EL (cell line): Measurements from ENCODE around the gene ATP6V1A.

ENCODE experiments used
- DNase-seq: peaks from one replicate; pipeline ENCODE4 v3.0.0-alpha.2; 2016

The ATP6V1A gene

GRCh38 chr3:113746548-113747282 is at the start of gene ATP6V1A:
Gene ATP6V1A (plus strand): TSS chr3:113747035. CDS start chr3:113778754, 31,719 bp downstream.
- DNase-seq: peak; percentile 95

DNA sequence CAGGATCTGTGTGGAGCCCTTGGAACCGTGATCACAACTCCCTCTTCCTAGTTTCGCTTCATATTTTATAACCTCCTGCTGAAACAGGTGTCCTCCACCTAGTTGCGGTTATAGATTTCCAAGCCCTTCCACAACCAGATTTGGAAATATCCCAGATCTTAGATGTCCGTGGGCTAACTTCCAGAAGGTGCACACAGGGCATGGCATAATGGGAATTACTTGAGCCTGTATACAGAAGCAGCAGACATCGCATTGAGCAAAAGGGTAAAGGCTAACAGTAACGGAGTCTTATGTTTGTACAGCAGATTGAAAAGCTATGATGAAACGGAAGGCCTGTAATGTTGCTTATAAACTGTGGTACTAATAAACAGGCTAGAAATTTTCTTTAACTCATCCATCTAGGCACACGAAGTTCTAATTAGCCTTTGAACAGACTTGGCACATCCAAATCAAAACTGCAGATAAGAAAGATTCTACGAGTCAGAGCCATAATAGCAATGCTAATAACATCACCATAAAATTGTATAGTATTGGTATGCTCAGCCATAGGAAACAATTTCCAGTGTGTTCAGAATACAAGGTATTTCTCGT is 49.2 kb upstream of the ATP6V1A start:
- peak; percentile 17 for DNase-seq

DNA sequence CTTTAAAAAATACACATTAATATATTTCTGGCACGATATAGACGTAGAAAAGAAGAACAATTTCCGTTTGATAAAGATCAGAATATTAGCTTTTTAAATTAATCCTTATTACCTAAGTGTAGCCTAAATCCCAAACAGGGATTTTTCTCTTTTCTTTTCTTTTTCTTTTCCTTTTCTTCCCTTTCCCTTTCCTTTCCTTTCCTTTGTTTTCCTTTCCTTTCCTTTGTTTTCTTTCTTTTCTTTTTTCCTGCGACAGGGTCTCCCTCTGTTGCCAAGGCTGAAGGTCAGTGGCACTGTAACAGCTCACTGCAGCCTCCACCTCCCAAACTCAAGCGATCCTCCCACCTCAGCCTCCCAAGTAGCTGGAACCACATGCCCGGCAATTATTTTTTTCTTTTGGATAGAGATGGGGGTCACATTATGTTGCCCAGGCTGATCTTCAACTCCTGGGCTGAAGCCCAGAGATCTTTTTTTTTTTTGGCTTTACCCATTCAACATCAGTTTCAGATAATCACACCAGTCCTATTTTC is 48.6 kb upstream of the ATP6V1A start:
- no peak for DNase-seq

GRCh38 chr3:113698956-113699355 is 47.9 kb upstream of the ATP6V1A start:
- DNase-seq: peak; percentile 9

DNA sequence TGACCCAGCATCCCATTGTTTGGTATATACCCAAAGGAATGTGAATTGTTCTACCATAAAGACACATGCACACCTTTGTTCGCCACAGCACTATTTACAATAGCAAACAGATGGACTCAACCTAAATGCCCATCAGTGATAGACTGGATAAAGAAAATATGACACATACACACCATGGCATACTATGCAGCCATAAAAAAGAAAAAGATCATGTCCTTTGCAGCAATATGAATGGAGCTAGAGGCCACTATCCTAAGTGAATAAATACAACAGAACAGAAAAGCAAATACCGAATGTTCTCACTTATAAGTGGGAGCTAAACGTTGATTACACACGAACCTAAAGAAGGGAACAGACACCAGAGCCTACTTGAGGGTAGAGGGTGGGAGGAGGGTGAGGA is 39.0 kb upstream of the ATP6V1A start:
- DNase-seq: no peak

GRCh38 chr3:113712129-113712528 is 34.7 kb upstream of the ATP6V1A start:
- DNase-seq: peak; percentile 10

DNA sequence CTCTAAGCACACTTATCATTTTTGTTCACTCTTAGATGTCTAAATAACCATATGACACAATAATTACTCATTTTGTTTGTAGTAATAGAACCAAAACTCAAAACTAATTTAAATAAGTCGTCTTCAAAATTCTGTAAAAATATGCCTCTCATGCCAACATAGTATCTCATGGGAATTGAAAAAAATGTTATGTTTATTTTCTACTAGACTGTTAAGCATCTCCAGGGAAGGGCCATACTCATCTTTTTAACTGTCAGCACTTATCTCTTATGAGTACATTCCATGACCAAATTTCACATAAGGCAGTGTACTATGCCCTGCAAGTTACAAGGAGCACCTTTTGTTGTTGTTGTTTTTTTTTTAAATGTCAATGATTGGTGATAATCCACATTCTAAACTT is 32.1 kb upstream of the ATP6V1A start:
- no peak for DNase-seq

- no peak for DNase-seq
Observed at GRCh38 chr3:113717308-113717707, 29.5 kb upstream of the ATP6V1A start.

- DNase-seq: no peak
Observed at GRCh38 chr3:113717818-113718217, 29.0 kb upstream of the ATP6V1A start.

DNA sequence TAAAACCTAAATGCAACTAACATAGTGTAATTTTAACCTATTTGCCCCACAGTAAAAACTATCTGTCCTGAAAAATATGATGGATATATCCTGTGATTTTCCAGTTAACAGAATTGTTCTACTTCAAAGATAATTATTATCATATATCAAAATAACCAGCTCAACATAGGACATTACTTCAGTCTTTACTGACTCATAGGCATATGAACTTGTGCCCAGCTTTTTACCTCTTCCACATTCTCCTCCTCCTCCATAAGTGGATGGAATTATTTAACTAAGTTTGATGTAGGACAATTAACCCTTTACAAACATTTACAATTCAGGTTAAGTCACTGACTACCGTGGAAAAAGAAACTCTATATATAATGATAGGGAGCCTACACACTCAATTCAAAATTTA is 27.5 kb upstream of the ATP6V1A start:
- no peak for DNase-seq

- DNase-seq: no peak
Observed at GRCh38 chr3:113719758-113720157, 27.1 kb upstream of the ATP6V1A start.

GRCh38 chr3:113721636-113722035 is 25.2 kb upstream of the ATP6V1A start:
- no peak for DNase-seq

GRCh38 chr3:113728661-113729060 is 18.2 kb upstream of the ATP6V1A start:
- DNase-seq: no peak

GRCh38 chr3:113730550-113730949 is 16.3 kb upstream of the ATP6V1A start:
- no peak for DNase-seq

DNA sequence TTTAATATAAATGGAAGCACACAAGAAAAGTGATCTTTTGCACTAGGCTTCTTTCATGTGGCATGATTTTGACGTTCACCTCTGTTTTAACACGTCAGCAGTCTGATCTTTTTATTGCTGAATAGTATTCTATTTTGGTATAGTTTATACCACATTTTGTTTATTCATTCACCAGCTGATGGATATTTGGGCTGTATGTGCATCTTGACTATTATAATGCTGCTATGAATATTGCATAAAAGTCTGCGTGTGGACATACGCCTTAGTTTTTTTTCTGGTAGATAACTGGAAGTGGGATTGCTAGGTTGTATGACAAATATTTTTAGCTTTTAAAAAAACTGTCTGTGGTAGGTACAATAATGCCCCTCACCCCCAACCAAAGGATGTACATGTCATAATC is 15.1 kb upstream of the ATP6V1A start:
- DNase-seq: no peak

DNA sequence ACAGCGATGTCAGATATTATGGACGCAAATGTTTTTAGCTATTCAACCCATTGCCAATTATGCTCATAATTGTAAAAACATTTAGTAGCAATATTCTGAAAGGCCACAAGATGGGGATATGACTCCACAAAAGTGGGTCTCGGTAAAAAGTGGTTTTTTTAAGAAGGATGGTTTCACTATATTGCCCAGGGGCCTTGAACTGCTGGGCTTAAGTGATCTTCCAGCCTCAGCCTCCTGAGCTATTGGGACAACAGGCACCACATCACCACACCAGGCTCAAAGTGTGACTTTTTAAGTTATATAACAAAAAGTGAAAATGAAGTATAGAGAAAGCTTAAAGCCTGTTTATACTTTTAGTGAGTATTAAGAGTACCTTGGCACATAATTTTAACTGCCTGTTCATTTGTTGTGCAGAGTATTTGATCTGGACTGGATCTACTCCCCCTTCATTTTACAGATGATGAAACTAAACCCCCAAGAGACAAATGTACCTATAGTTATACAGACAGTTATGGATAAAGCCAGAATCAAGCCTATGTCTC is 10.2 kb upstream of the ATP6V1A start:
- peak; percentile 72 for DNase-seq

GRCh38 chr3:113741086-113741485 is 5.7 kb upstream of the ATP6V1A start:
- DNase-seq: no peak

DNA sequence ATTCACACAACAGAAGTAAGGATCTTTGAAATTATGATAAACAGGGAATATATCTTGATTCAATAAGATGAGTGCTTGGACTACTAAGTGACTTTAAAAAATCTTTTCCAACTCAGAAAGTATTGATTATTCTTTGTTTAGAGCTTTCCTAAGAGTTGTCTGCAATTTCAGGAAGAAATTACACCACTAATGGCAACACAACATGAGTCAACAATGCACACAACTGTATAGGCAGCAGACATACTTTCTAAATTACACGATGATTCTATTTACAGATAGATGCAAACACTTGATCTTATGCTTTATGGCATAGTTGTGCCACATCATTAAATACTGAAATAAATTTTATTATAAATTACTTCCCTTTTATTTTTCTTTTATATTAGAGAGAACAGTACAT is 5.2 kb upstream of the ATP6V1A start:
- DNase-seq: no peak

- no peak for DNase-seq
Observed at GRCh38 chr3:113743006-113743630, 3.7 kb upstream of the ATP6V1A start.

DNA sequence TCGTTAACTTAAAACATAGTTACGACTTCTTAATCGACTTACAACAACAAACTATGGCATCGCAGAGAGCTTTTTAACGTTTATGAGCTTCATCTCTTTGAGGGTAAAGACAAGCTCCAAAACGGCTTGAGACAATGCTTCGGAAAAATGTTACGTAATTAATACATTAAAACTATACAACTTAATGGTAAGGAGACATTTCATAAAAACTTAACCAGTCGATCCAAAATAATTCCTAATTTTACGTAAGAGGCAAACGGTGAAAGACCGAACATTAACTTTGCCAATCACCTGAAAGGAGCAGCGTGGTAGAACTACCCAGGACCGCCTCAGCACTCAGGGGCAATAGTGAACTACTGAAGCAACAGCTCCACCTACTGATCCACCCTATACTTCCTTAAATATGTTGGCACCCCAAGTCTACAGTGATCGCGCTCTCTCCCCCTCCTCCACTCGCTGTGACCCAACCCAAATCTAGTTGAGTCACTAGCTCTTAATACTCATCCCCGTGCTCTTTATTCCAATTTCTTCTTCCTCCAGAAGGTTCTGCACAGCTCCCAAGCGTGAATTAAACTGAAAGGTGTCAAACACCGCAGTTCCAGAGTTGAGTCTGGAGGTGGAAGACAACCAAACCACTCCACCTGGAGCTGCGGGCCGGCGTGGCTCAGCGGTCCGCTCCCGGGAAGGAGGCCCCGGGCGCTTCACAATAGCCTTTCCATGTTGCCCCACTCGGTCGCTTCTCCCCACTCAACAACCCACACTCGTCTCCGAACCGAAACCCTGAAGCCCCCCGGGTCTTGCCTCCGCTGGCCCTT is 1.7 kb upstream of the ATP6V1A start:
- DNase-seq: peak; percentile 90

DNA sequence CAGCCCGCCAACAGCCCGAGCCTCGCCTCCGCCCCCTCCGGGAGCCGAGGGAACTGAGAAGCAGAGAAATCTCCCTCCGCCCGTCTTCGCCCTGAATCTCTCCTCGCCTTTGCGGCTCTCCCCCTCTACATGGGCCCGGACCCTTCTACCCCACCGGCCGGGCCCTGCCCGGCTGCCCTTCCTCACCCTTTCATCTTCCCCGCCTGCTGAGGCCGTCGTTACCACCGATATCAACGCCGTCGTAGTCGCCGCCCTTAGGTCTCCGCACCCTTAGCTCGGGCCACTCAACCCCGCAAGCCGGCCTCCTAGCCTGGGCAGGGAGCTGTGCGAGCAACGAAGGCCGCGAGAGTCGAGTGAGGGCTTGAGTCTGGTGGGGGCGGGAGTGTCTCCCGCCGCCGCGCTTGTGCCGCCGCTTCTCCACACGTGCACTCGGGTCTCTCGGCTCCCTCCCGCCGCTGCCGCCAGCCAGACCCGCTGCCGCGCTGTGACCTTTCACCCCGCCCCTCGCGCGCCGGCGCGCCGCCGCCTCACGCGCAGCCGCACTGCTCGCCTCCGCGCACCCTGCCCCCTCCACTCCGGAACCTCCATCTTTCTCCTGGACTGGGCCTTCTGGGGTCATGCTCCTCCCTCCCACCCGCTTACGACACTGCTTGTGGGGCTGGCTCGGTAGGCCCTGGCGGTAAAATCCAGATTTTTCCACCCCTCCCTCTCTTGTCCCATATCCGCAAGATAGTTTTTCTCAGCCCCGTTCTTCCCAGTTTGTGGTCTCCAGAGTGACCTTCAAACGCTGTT is 883 bp upstream of the ATP6V1A start, which contains the start of gene NAA50:
NAA50 (minus strand) TSS at position 494 of the 792 bp plus-strand sequence; CDS start at position 194, 300 bp downstream.
- peak; percentile 94 for DNase-seq
